DMS153 treated with DMSO at 0.1 percent for 48 hours (cell line): Measurements from ENCODE around the gene SGIP1.

Experiments
- DNase-seq: peaks from one replicate; lab custom pipeline; 2025; ENCODE audit not compliant: unreplicated experiment; lab: John Stamatoyannopoulos, UW

The SGIP1 gene

GRCh38 chr1:66599899-66600737 is 66.2 kb downstream of the SGIP1 start:
- DNase-seq = no peak

DNA sequence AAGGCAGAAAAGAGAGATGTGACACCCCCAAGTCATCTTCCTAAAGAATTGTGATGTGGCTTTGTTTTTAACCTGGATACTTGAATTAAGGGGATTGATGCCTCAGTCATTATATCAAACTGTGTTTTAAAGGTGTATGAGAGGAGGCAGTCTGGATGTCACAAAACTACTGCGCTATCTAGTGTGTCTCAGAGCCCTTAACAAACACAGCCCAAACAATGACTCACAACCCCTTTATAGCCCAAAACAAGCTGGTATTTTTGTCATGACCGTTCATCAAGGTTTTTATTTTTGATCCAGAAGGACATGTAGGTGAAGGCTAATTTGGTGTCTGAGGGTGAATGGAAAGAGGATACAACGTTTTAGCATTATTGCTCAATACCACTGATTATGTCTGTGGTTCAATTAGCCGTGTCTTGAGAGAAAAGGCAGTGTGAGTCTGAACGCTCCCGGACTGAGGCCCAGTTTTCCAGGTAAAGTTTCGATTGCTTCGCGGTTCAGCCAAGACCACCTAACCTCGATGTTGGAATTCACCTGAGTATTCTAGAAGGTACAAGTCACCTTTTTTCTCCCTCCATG is 71.6 kb downstream of the SGIP1 start:
- no peak for DNase-seq

DNA sequence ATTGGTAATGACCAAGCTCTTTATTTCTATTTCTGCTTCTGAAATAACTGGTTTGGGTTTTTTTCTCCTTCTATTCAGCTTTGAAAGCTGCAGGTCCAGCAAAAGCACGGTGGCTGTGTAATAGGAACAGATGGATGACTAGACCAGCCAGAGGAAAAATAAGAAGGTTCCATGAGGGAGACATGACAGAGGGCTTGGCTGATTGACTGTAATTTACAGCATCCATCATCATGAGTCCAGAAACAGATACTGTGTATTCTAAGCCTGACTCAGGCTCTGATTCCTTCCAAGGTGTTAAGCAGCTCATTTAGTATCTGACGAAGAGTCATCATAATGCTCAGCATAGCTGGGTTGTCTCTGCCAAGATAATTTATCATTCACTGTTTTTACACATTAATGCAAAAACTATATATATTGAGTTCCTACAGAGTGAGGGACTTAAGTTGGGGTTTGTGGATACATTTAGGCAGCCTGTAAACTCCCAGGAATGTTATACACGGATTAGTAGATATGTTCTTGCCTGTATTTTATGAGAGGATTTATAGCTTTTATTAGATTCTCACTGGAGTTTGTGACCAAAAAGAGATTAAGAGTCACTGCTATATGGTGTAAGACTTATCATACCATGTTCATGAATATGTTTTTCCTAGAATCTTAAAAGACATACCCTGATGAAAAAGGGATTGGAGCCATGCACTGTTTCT is 72.6 kb downstream of the SGIP1 start:
- DNase-seq = no peak

- DNase-seq = no peak
These were observed 73.5 kb downstream of the SGIP1 start for GRCh38 chr1:66607458-66607857.

DNA sequence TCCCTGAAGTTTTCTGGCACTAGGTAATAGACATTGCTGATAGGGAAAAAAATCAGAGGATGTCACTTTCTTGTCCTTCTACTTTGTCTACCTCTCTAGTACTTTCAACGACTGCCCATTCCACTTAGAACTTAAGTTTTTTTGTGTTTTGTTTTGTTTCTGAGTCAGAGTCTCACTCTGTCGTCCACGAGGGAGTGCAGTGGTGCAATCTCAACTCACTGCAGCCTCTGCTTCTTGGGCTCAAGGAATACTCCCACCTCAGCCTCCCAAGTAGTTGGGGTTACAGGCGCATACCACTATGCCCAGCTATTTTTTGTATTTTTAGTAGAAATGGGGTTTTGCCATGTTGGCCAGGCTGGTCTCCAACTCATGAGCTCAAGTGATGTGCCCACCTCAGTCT is 79.2 kb downstream of the SGIP1 start:
- DNase-seq = no peak

- DNase-seq = no peak
These were observed 83.6 kb downstream of the SGIP1 start for GRCh38 chr1:66617362-66618184.

DNA sequence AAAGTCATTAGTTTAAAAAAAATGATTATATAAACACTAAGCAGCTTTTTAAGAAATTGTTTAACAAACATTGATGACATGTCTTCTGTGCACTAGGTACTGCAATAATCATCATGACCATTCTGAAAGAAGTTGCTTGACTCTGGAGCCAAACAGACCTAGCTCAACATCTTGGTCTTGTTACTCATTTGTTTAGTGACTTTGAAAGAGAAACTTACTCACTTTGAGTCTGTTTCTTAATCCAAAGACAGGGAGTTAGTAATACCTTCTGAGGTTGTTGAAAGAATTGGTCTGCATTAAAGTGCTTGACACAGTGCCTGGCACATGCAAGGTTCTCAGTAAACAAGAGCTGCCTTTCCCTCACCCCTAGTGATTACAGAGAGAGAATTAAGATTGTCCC is 84.4 kb downstream of the SGIP1 start:
- no peak for DNase-seq

GRCh38 chr1:66623812-66624211 is 89.9 kb downstream of the SGIP1 start:
- DNase-seq = peak; percentile 69

DNA sequence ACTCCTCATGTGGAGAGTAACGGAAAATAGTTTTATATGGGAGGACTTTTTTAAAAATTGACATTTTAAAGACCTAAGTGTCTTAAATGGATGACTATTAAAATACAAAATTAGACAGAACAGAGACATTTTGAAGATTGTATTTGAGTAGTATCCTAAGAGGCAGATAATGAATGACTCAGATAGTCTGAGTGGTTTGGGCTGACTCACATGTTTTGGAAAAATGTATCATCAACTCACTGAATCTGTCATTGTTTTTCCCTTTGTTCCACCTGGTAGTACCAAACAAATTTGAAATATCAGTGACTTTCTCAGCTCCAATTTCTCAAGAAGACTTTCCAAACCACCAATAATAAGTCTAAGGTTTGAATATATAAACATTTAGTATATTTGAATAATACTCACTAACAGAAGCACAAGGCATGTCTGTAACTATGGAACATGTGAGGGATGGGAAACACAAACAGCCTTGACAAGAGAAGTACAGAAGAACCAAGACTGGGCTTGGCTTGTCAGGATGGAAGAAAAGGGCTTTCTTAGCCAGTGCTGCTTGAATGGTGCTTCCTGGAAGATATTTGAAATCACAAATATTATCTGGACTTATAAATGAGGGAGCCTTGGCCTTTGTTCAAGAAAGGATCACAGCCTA is 90.6 kb downstream of the SGIP1 start:
- DNase-seq = no peak

DNA sequence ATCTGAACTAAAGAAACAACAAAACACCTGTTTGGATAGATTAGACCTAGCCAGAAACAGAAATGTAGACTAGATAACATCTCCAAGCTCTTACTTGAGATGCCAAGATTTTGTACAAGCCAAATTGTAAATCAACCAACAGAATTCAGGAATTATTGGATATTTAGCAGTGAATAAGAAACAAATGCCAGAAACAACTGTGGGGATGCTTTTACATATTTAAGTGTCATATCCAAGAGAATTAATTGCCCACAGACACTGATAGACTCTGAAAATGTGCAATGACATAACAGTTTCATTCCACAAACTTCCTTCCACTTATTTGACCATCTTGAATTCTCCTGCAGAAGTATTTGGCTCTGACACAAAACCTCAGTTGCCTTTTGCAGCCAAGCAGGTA is 92.3 kb downstream of the SGIP1 start:
- no peak for DNase-seq

GRCh38 chr1:66628926-66629325 is 95.0 kb downstream of the SGIP1 start:
- DNase-seq = no peak

DNA sequence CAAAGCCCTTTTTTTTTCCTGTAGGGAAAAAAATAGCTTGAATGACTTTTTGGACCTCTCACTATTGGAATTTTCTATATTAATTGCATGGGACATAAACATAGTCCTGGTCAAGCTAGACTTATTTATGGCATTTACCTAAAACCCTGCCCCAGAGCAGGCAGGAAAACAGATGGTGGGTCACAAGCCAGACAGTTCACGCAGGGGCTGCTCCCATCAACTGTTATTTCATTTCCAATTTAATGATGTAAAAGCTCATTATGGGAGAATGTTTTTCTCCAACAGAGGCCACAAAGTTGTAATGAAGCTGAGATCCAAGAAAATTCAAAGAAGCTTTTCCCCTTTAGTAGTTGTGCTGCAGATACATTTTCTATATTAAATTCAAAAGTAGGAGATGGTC is 99.2 kb downstream of the SGIP1 start:
- no peak for DNase-seq

DNA sequence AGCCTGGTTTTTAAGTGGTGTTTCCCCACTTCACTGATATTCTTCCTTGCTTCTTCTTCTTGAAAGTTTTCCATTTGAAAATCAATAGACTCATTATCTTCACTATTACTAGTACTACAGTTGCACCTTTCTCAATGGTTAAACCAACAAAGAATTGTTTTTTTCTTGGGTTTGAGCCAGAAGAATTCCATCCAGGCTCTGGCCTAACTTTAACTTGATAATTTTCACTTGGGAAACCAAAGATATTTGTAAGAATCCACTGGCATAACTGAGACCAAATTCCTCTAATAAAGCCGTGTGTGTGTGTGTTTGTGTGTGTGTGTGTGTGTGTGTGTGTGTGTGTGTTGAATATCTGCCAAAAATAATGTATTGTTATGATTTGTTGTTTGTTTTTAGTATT is 103.2 kb downstream of the SGIP1 start:
- DNase-seq = no peak

DNA sequence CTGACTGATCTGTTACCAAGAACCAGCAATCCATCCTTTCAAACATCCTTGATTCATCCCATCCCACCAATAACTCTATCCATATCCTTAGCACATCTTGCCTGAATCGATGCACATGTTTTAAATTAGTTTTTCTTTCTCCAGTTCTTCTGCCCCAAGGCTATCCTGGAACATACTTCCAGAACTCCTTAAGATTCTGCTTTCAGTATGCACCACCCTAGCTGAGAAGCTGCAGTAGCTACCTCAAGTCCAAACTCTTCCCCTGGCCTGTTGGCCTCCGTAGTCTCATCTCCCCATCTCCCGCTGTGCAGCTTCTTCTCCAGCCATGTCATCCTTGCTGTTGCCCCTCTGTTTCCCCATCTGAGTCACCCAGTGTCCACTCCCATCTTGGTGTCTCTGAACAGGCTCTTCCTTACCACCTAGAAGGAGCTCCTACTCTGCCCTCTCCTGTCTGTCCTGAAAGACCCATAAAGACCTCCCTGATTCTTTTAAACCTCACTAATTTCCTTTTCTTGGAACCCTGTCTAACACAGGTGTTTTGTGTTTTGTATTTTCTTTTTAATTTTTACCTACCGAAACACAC is 108.0 kb downstream of the SGIP1 start:
- DNase-seq = no peak

DNA sequence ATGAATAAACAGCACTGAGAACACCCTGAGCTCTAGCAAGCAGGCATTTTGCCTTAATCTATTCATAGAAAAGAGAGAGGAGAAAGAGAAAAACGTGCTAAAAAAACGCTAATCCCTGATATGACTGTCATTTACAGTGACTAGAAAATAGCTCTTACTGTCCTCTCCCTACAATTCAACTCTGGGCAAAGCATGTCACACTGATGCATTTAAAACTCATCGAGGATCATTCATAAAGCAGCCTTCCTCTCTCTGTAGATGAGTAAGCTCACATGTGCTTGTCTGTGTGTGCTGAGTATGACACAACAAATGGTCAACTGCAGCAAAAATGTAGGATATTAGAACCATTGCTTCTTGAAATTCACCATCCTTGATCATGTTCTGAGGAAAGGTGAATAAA is 109.0 kb downstream of the SGIP1 start:
- no peak for DNase-seq

- no peak for DNase-seq
These were observed 110.4 kb downstream of the SGIP1 start for GRCh38 chr1:66644331-66644730.

DNA sequence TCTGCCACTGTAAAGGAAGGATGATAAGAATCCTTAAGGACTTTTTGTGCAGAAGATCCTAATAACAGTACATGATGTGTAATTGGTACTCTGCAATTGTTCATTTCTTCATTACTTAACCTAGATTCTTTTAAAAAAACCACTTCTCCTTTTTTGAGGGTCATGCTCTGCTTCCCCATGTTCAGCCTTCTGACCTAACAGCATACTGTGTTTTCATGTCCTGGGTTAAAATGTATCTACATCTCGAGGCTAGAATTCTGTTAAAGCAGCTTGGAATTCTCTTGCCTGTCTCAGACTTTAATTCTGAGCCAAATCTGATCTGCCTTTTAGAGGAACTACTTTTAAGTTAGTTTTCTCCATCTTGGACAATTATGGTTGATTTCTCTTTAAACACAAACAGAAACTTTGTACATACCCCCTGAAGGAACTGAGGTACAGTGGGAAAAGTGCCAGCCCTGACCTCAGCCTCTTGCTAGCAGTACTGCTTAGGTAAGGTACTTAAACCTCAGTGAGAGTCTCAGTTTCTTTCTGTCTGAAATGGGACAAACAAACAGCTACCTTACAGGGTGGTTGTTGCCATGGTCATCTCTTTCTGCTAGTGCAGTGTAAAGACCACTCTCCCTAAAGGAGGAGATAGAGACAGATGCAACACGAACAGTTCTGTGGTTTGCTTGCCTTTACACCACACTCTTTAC is 115.1 kb downstream of the SGIP1 start:
- DNase-seq = no peak

DNA sequence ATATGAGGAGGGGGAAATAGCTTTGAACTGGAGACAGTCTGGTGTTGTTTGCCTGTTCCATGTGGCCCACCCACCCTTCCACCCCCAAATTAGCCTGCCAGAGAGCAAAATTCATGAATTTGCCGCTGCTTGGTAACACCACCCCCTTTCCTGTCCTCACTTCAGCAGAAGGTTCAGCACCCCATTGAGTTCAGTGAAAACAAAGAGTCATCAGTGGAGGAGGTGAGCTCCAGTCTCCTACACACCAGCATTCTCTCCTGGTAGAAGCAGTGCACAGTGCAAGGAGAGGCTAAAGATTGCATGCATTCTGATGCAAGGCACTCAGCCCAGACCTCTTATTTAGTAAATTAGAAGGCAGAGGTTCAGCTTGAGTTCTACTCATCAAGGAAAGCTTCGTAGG is 118.6 kb downstream of the SGIP1 start:
- DNase-seq = no peak

DNA sequence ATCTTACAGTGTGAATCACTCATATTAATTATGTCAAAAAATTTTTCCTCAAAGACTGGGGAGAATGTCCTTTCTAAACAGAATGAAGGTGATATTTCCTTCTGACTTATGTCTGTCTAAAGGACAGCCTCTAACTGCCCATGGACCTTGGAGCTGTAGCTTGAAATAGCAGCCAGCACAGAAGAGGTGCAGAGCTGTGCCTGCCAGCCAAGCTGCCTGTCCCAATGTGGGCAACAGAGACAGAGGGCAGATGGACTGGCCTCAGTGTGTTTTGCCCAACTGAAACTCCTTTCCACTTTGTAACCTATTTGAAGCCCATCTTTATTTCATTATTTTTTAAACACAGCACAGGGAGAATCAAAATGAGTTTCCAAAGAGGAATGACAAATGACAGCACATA is 120.7 kb downstream of the SGIP1 start:
- no peak for DNase-seq

GRCh38 chr1:66671455-66671854 is 137.5 kb downstream of the SGIP1 start:
- no peak for DNase-seq
